Measurements from ENCODE around the gene INO80.

Gene INO80

GRCh38 chr15:40952901-40953712 is 163.0 kb downstream of the INO80 start, which contains the start of gene CHAC1:
TSS of gene CHAC1 (plus strand) at chr15:40953471. CDS start at chr15:40953584, 113 bp downstream.
- no peak for TF ChIP-seq CTCF (IDR thresholded peaks at IDR 0.05; ENCODE audit: insufficient read depth, low read length, missing control alignments)
- CTCF ChIA-PET, result interaction anchor here (0.7 to 6.7 kb wide), 10 partner anchors 11 to 277 kb away, joined by 3 to 115 read pairs (median 4); partner anchors contain the start of genes CHP1, DLL4, EXD1 and VPS18
- H3K4me3 ChIP-seq (ENCODE audit: low read depth, low read length), result peak within 1 kb of the TSS; percentile 96
- POLR2A ChIA-PET, result interaction anchor here (0.5 to 3.7 kb wide), 22 partner anchors 10 to 278 kb away, joined by 3 to 54 read pairs (median 4); partner anchors contain the start of genes CHP1, DLL4, EXD1 and VPS18
- DNase-seq (ENCODE audit: low read depth, low spot score), result peak; percentile 86

DNA sequence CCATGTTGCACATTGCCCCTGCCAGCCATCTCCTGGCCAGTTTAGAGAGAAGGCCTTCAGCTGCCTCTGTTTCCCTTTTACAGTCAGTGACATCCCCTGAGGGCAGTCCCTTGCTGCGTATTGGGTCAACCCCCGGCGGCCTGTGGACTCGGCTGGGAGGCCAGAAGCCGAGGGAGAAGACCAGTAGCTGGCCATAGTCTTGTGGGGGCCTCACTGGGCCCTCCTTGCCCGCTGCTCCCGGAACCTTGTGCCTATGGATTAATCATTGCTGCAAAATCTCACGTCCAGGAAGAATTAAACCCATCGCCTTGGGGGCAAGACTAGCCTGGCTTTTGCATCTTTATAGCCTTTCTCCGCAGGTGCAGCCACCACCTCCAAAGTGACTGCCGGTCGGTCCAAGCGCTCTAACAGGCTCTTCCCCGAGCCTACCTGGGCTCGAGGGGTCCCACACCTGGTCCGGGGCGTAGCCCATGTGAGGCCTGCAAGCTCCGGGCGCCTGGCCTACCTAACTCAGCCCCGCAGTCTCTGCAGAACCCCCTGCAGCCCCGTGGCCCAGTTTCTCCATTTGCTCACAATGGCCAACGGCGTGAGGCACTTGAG is 163.7 kb downstream of the INO80 start:
- CTCF ChIA-PET, result interaction anchor here (1.0 to 6.7 kb wide), 7 partner anchors 11 to 278 kb away, joined by 3 to 115 read pairs (median 4); partner anchors contain the start of genes CHP1, DLL4, EXD1 and VPS18
- POLR2A ChIA-PET, result interaction anchor here (0.7 to 3.7 kb wide), 12 partner anchors 11 to 279 kb away, joined by 3 to 54 read pairs (median 6); partner anchors contain the start of genes CHP1, DLL4, EXD1 and VPS18
- H3K4me3 ChIP-seq (ENCODE audit: low read depth, low read length), result peak overlapping the region; percentile 96
- DNase-seq (ENCODE audit: low read depth, low spot score), result no peak
- TF ChIP-seq CTCF (IDR thresholded peaks at IDR 0.05; ENCODE audit: insufficient read depth, low read length, missing control alignments), result no peak

GRCh38 chr15:40951764-40952163 is 164.3 kb downstream of the INO80 start:
- POLR2A ChIA-PET, result interaction anchor here (1.0 to 3.7 kb wide), 2 partner anchors 12 to 24 kb away, joined by 3 to 54 read pairs; no protein-coding TSS in a partner anchor

GRCh38 chr15:40949756-40950207 is 166.3 kb downstream of the INO80 start:
- CTCF ChIA-PET, result interaction anchor here (6.7 kb wide), 1 partner anchor 8 kb away, joined by 115 read pairs; no protein-coding TSS in a partner anchor

More at GRCh38 chr15:40951764-40952163, 164.3 kb downstream of the INO80 start:
- CTCF ChIA-PET, result interaction anchor here (0.7 to 6.7 kb wide), 6 partner anchors 10 to 279 kb away, joined by 3 to 115 read pairs (median 4); partner anchors contain the start of genes CHP1, DLL4 and EXD1
- no peak for DNase-seq (ENCODE audit: low read depth, low spot score)
- H3K4me3 ChIP-seq (ENCODE audit: low read depth, low read length), result no peak overlapping the region
- TF ChIP-seq CTCF (IDR thresholded peaks at IDR 0.05; ENCODE audit: insufficient read depth, low read length, missing control alignments), result no peak

GRCh38 chr15:40948706-40949473 is 167.2 kb downstream of the INO80 start:
- CTCF ChIA-PET, result interaction anchor here (1.0 to 6.7 kb wide), 4 partner anchors 7 to 73 kb away, joined by 3 to 115 read pairs (median 4); no protein-coding TSS in a partner anchor
- DNase-seq (ENCODE audit: low read depth, low spot score), result no peak
- POLR2A ChIA-PET, result no interaction called here
- no peak overlapping the region for H3K4me3 ChIP-seq (ENCODE audit: low read depth, low read length)
- no peak for TF ChIP-seq CTCF (IDR thresholded peaks at IDR 0.05; ENCODE audit: insufficient read depth, low read length, missing control alignments)

More at GRCh38 chr15:40949756-40950207, 166.3 kb downstream of the INO80 start:
- POLR2A ChIA-PET, result no interaction called here
- no peak overlapping the region for H3K4me3 ChIP-seq (ENCODE audit: low read depth, low read length)
- DNase-seq (ENCODE audit: low read depth, low spot score), result no peak
- TF ChIP-seq CTCF (IDR thresholded peaks at IDR 0.05; ENCODE audit: insufficient read depth, low read length, missing control alignments), result no peak

All from AG04449 (cell line).